Epithelial cell of esophagus (primary cell): Measurements from ENCODE around the gene SCGB3A2.

Experiments
- DNase-seq: peaks from one replicate; pipeline ENCODE4 v3.0.0; 2010; ENCODE audit warnings: low read depth
- H3K4me3 ChIP-seq: 2 replicates; pipeline ENCODE4 v1.5.1; 2011; ENCODE audit warnings: mild to moderate bottlenecking, low read length, control low read depth
- CTCF ChIP-seq: IDR thresholded peaks from 2 replicates; pipeline ENCODE4 v1.5.1; 2011; ENCODE audit warnings: low read depth, mild to moderate bottlenecking, low read length, control low read depth, inconsistent platforms; ENCODE audit not compliant: insufficient read depth; ENCODE audit errors: missing control alignments

The SCGB3A2 gene

DNA sequence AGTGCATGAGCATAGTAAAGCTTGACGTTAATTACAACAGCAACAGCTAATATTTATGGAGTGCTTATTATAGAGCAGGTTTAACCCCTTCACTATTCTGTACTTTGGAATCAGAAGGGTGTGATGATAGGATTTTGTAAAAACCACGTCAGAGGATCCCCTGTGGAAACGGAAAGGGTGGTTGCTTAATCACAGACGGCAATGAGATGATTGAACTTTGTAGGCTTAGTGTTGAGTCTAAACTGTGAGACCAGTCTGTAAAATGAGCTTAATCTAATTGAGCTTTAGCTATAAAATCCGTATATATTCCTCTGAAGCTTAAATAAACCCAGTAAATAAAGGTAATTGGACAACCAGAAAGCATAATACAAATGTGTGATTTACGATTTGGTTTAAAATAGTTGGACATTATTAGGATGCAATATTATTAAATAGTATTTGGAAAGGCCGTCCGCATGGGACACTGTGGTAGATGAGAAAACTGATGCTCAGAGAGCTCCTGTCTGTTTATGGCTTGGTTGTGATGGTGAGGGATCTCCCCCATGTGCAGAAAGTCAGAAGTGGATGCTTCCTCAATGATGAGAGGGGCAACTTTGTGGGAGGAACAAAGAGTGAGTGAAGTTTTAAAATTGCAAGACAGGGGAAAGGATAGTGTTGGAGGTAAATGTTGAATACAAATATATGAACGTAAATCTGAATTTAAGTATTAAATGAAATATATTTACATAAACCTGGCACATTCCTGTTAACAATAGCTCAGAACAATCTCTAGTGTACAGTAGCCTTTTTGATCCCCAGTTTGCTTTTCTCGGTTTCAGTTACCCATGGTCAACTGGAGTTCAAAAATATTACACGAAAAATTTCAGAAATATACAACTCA, 23.4 kb upstream of the SCGB3A2 start:
- TF ChIP-seq CTCF = no peak
- no peak for DNase-seq
- no peak overlapping the region for H3K4me3 ChIP-seq

DNA sequence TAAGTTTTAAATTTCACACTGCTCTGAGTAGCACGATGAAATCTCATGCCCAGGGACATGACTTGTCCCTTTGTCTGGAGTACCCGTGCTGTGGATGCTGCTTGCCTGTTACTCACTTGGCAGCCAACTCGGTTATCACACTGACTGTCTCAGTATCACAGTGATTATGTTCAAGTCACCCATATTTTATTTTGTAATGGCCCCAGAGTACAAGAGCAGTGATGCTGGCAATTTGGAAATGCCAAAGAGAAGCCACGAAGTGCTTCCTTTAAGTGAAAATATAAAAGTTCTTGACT, 22.8 kb upstream of the SCGB3A2 start:
- no peak overlapping the region for H3K4me3 ChIP-seq
- no peak for TF ChIP-seq CTCF
- DNase-seq = peak; percentile 27

- no peak for TF ChIP-seq CTCF
- DNase-seq = no peak
Measured at GRCh38 chr5:147856801-147857200, 21.7 kb upstream of the SCGB3A2 start.

DNA sequence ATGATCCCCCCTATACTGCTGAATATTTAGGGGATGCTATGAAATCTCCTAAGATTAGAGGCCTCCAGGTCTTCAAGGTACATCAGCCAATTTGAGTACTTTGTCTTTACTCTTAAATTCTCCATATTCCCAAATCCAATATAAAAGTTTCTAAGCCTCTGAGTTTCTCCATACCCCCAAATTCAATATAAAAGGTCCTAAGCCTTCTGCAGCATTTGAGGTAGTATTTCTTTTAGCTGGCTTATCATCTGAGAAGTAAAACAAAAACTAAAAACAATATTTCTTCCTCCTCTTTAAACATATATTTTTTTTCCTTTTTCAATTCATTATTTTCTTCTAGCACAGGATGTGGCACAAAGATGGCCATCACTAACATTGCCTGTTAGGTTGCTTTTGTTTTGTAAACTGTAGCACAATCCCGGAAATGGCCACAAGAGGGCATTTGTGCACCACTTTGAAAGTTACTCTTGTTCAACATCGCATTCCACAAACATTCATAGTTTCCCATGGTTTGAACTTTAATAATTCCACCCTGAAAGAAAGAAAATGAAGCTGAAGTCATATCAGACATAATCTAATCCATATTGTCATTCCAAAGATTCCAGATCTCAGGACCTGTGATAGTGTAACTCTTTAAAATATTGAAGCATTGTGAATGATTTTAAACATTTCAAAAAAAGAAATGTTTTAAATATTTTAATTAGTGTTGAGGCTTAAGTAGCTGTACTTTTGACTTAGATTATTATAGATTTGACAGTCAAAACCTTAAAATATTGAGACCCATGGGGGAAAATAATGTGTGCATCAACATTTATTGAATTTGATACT, 21.0 kb upstream of the SCGB3A2 start:
- no peak overlapping the region for H3K4me3 ChIP-seq
- peak; percentile 91 for TF ChIP-seq CTCF
- peak; percentile 71 for DNase-seq

More at GRCh38 chr5:147856801-147857200, 21.7 kb upstream of the SCGB3A2 start:
- H3K4me3 ChIP-seq = no peak overlapping the region

- H3K4me3 ChIP-seq = no peak overlapping the region
- DNase-seq = no peak
- TF ChIP-seq CTCF = no peak
Measured at GRCh38 chr5:147858565-147858964, 19.9 kb upstream of the SCGB3A2 start.

GRCh38 chr5:147859962-147860640, 18.4 kb upstream of the SCGB3A2 start:
- DNase-seq = no peak
- H3K4me3 ChIP-seq = no peak overlapping the region
- TF ChIP-seq CTCF = no peak
